ENCODE results near the gene TSC22D2.
A peak's percentile ranks its signal among the peaks of the same experiment; 100 is the strongest.

TSC22D2 gene

GRCh38 chr3:150412561-150413231 is 4.6 kb downstream of the TSC22D2 start:
- peak; percentile 94 for TF ChIP-seq MAX (IDR thresholded peaks at IDR 0.05; ENCODE audit: low read depth, low read length)
- TF ChIP-seq MYC (IDR thresholded peaks at IDR 0.05; ENCODE audit: low read depth, low read length) = peak; percentile 23; the same call in 1 of the 2 replicates
- no peak for TF ChIP-seq CTCF (IDR thresholded peaks at IDR 0.05; ENCODE audit: low read depth, low read length)
- peak; percentile 67 for DNase-seq (ENCODE audit: low read depth)
- peak overlapping the region; percentile 89 for H3K4me3 ChIP-seq (ENCODE audit: low read depth, low read length)

- H3K4me3 ChIP-seq (ENCODE audit: low read depth, low read length) = peak overlapping the region; percentile 89
- no peak for DNase-seq (ENCODE audit: low read depth)
- TF ChIP-seq MYC (IDR thresholded peaks at IDR 0.05; ENCODE audit: low read depth, low read length) (no peak), CTCF (IDR thresholded peaks at IDR 0.05; ENCODE audit: low read depth, low read length) (no peak), POLR2A (IDR thresholded peaks at IDR 0.05; ENCODE audit: extremely low read depth, insufficient read length) (no peak), MAX (IDR thresholded peaks at IDR 0.05; ENCODE audit: low read depth, low read length) (no peak)
Measured at GRCh38 chr3:150414258-150414657, 6.2 kb downstream of the TSC22D2 start.

- no peak for DNase-seq (ENCODE audit: low read depth)
- H3K4me3 ChIP-seq (ENCODE audit: low read depth, low read length) = peak overlapping the region; percentile 89
- TF ChIP-seq MYC (IDR thresholded peaks at IDR 0.05; ENCODE audit: low read depth, low read length) (no peak), MAX (IDR thresholded peaks at IDR 0.05; ENCODE audit: low read depth, low read length) (no peak), CTCF (IDR thresholded peaks at IDR 0.05; ENCODE audit: low read depth, low read length) (no peak), POLR2A (IDR thresholded peaks at IDR 0.05; ENCODE audit: extremely low read depth, insufficient read length) (no peak)
Measured at GRCh38 chr3:150414959-150415358, 6.9 kb downstream of the TSC22D2 start.

GRCh38 chr3:150419076-150419868 is 11.2 kb downstream of the TSC22D2 start:
- no peak overlapping the region for H3K4me3 ChIP-seq (ENCODE audit: low read depth, low read length)
- DNase-seq (ENCODE audit: low read depth) = no peak
- TF ChIP-seq CTCF (IDR thresholded peaks at IDR 0.05; ENCODE audit: low read depth, low read length) (no peak), MAX (IDR thresholded peaks at IDR 0.05; ENCODE audit: low read depth, low read length) (no peak), POLR2A (IDR thresholded peaks at IDR 0.05; ENCODE audit: extremely low read depth, insufficient read length) (no peak), MYC (IDR thresholded peaks at IDR 0.05; ENCODE audit: low read depth, low read length) (no peak)

GRCh38 chr3:150419959-150420358 is 11.9 kb downstream of the TSC22D2 start:
- TF ChIP-seq MYC (IDR thresholded peaks at IDR 0.05; ENCODE audit: low read depth, low read length) (no peak), CTCF (IDR thresholded peaks at IDR 0.05; ENCODE audit: low read depth, low read length) (no peak), MAX (IDR thresholded peaks at IDR 0.05; ENCODE audit: low read depth, low read length) (no peak), POLR2A (IDR thresholded peaks at IDR 0.05; ENCODE audit: extremely low read depth, insufficient read length) (no peak)

More at GRCh38 chr3:150419959-150420358, 11.9 kb downstream of the TSC22D2 start:
- no peak overlapping the region for H3K4me3 ChIP-seq (ENCODE audit: low read depth, low read length)
- no peak for DNase-seq (ENCODE audit: low read depth)

Data from NB4 (cell line).